HG03520 (cell line): ENCODE measurements around the gene USP36.
"Not testable (repeated sequence)": the region's sequence is repeated elsewhere in the genome, so short reads cannot be mapped to it uniquely, and the experiment has no call there.

ENCODE experiments used
- ATAC-seq: cut with Tn5 transposase; IDR thresholded peaks from one replicate; pipeline ENCODE4 v1.9.1; 2021; ENCODE audit warnings: mild to moderate bottlenecking, moderate library complexity; ENCODE audit not compliant: unreplicated experiment

The USP36 gene

GRCh38 chr17:78873519-78874340, 33.1 kb upstream of the USP36 start:
- ATAC-seq = no peak

- no peak for ATAC-seq
Observed at GRCh38 chr17:78872486-78872885, 31.9 kb upstream of the USP36 start.

GRCh38 chr17:78870621-78871020, 30.0 kb upstream of the USP36 start:
- ATAC-seq = no peak

- no peak for ATAC-seq
Observed at GRCh38 chr17:78868391-78868790, 27.8 kb upstream of the USP36 start.

- ATAC-seq = not testable (repeated sequence)
Observed at GRCh38 chr17:78867046-78867445, 26.4 kb upstream of the USP36 start.

- ATAC-seq = no peak
Observed at GRCh38 chr17:78865682-78866390, 25.2 kb upstream of the USP36 start.

GRCh38 chr17:78864117-78864516, 23.5 kb upstream of the USP36 start:
- ATAC-seq = no peak

GRCh38 chr17:78862073-78863023, 21.7 kb upstream of the USP36 start:
- ATAC-seq = no peak

GRCh38 chr17:78861229-78861628, 20.6 kb upstream of the USP36 start:
- no peak for ATAC-seq

- ATAC-seq = no peak
Observed at GRCh38 chr17:78859051-78859450, 18.4 kb upstream of the USP36 start.

- no peak for ATAC-seq
Observed at GRCh38 chr17:78857266-78857665, 16.7 kb upstream of the USP36 start.

GRCh38 chr17:78855561-78856165, 15.0 kb upstream of the USP36 start:
- no peak for ATAC-seq

GRCh38 chr17:78854508-78854907, 13.9 kb upstream of the USP36 start:
- ATAC-seq = no peak

- ATAC-seq = no peak
Observed at GRCh38 chr17:78853926-78854394, 13.3 kb upstream of the USP36 start.

- no peak for ATAC-seq
Observed at GRCh38 chr17:78852709-78853121, 12.1 kb upstream of the USP36 start.

- no peak for ATAC-seq
Observed at GRCh38 chr17:78849026-78849425, 8.4 kb upstream of the USP36 start.

- ATAC-seq = no peak
Observed at GRCh38 chr17:78847052-78847451, 6.4 kb upstream of the USP36 start.

GRCh38 chr17:78844301-78845005, 3.8 kb upstream of the USP36 start:
- ATAC-seq = no peak

- ATAC-seq = no peak
Observed at GRCh38 chr17:78842881-78843565, 2.4 kb upstream of the USP36 start.

GRCh38 chr17:78840530-78840779, 159 bp downstream of the USP36 start:
- ATAC-seq = no peak
